Endometrium (tissue), 2 donors: Measurements from ENCODE around the gene KCNJ12.
A peak's percentile ranks its signal among the peaks of the same experiment; 100 is the strongest.
"Not testable (repeated sequence)": the region's sequence is repeated elsewhere in the genome, so short reads cannot be mapped to it uniquely, and the experiment has no call there.

Experiments used
- FAIRE-seq: peaks from 2 replicates; lab custom pipeline; 2012; peaks lifted over from hg19 to GRCh38; lab: Jason Lieb, UNC
- donor health status: control.
- donor health status: control.

KCNJ12 gene

GRCh38 chr17:21422311-21423189 lies 46.4 kb downstream of the KCNJ12 start:
- not testable (repeated sequence) for FAIRE-seq

- FAIRE-seq: not testable (repeated sequence)
These were observed 47.0 kb downstream of the KCNJ12 start for GRCh38 chr17:21423190-21423493.

GRCh38 chr17:21424697-21425096 lies 48.5 kb downstream of the KCNJ12 start:
- FAIRE-seq: not testable (repeated sequence)

GRCh38 chr17:21425321-21425720 lies 49.2 kb downstream of the KCNJ12 start:
- FAIRE-seq: no peak

- no peak for FAIRE-seq
These were observed 49.6 kb downstream of the KCNJ12 start for GRCh38 chr17:21425736-21426135.

- FAIRE-seq: not testable (repeated sequence)
These were observed 50.1 kb downstream of the KCNJ12 start for GRCh38 chr17:21426246-21426645.

- not testable (repeated sequence) for FAIRE-seq
These were observed 50.7 kb downstream of the KCNJ12 start for GRCh38 chr17:21426876-21427275.

GRCh38 chr17:21427727-21428126 lies 51.6 kb downstream of the KCNJ12 start:
- FAIRE-seq: not testable (repeated sequence)

- not testable (repeated sequence) for FAIRE-seq
These were observed 52.7 kb downstream of the KCNJ12 start for GRCh38 chr17:21428752-21429424.

- not testable (repeated sequence) for FAIRE-seq
These were observed 53.9 kb downstream of the KCNJ12 start for GRCh38 chr17:21429921-21430628.

GRCh38 chr17:21433971-21434370 lies 57.8 kb downstream of the KCNJ12 start:
- FAIRE-seq: not testable (repeated sequence)

GRCh38 chr17:21434976-21435375 lies 58.8 kb downstream of the KCNJ12 start:
- FAIRE-seq: not testable (repeated sequence)

- not testable (repeated sequence) for FAIRE-seq
These were observed 60.3 kb downstream of the KCNJ12 start for GRCh38 chr17:21436481-21436880.

- not testable (repeated sequence) for FAIRE-seq
These were observed 61.0 kb downstream of the KCNJ12 start for GRCh38 chr17:21436883-21437836.

- not testable (repeated sequence) for FAIRE-seq
These were observed 62.3 kb downstream of the KCNJ12 start for GRCh38 chr17:21438316-21439014.

- not testable (repeated sequence) for FAIRE-seq
These were observed 62.8 kb downstream of the KCNJ12 start for GRCh38 chr17:21439015-21439336.

- FAIRE-seq: no peak
These were observed 69.0 kb downstream of the KCNJ12 start for GRCh38 chr17:21445091-21445650.

GRCh38 chr17:21447552-21447951 lies 71.4 kb downstream of the KCNJ12 start:
- FAIRE-seq: not testable (repeated sequence)

GRCh38 chr17:21449891-21450290 lies 73.7 kb downstream of the KCNJ12 start:
- peak; percentile 67 for FAIRE-seq

GRCh38 chr17:21451975-21452374 lies 75.8 kb downstream of the KCNJ12 start:
- FAIRE-seq: no peak
